PC-3 (cell line): ENCODE data around the gene PLEKHO1. TPM values are rescaled to one million over a fixed set of nuclear protein-coding genes. Genes with fewer than 3 reads are reported as not detected.

Experiments used
- ATAC-seq: fragments of 200-7000 bp; cut with Tn5 transposase; 2 replicates; pipeline ENCODE4 v1.9.1; 2020; ENCODE audit warnings: mild to moderate bottlenecking, moderate library complexity
- BruUV-seq: library from RNA; stranded (reverse); fragments of 400-500 nt; replicated peaks from 2 replicates; lab custom pipeline; 2021; lab: Mats Ljungman, UMichigan
- CTCF ChIA-PET: fragments of 300-600 bp; sonication (Branson Sonifier 250); formaldehyde crosslinking; loops from one replicate; lab custom pipeline; 2022; ENCODE audit warnings: antibody characterized with exemption; lab: Charles Lee
- POLR2A ChIA-PET: fragments of 300-600 bp; sonication (Branson Sonifier 250); formaldehyde crosslinking; loops from one replicate; lab custom pipeline; 2022; ENCODE audit warnings: antibody characterized with exemption; ENCODE audit not compliant: unreplicated experiment; lab: Charles Lee
- DNase-seq: peaks from one replicate; pipeline ENCODE4 v3.0.0-alpha.2; 2015
- H2AFZ ChIP-seq: fragments of 300-600 bp; sonication (generic); 2 replicates; pipeline ENCODE4 v1.6.0; 2016; ENCODE audit warnings: antibody characterized with exemption, low read length
- H3F3A ChIP-seq: fragments of 300-600 bp; sonication (generic); one replicate; pipeline ENCODE4 v1.6.0; 2017; ENCODE audit warnings: antibody characterized with exemption, low read length, control low read depth, mild to moderate bottlenecking; ENCODE audit not compliant: unreplicated experiment
- H3K27ac ChIP-seq: fragments of 300-600 bp; sonication (generic); 2 replicates; pipeline ENCODE4 v1.5.1; 2016; ENCODE audit warnings: mild to moderate bottlenecking, low read length
- H3K27me3 ChIP-seq: fragments of 300-600 bp; sonication (generic); 2 replicates; pipeline ENCODE4 v1.6.1; 2016; ENCODE audit warnings: low read length, mixed read lengths
- H3K36me3 ChIP-seq: fragments of 300-600 bp; sonication (generic); 2 replicates; pipeline ENCODE4 v1.6.1; 2016; ENCODE audit warnings: low read depth, mixed run types, low read length, mixed read lengths
- H3K4me1 ChIP-seq: fragments of 300-600 bp; sonication (generic); 2 replicates; pipeline ENCODE4 v1.5.1; 2016; ENCODE audit warnings: low read length; ENCODE audit not compliant: insufficient read depth
- H3K4me2 ChIP-seq: fragments of 300-600 bp; sonication (generic); 2 replicates; pipeline ENCODE4 v1.6.0; 2016; ENCODE audit warnings: low read length
- H3K4me3 ChIP-seq: fragments of 300-600 bp; sonication (generic); 2 replicates; pipeline ENCODE4 v1.5.1; 2016; ENCODE audit warnings: mild to moderate bottlenecking, low read length, mixed read lengths
- H3K79me2 ChIP-seq: fragments of 300-600 bp; sonication (generic); 2 replicates; pipeline ENCODE4 v1.6.1; 2017; ENCODE audit warnings: low read length, mixed read lengths
- H3K9ac ChIP-seq: fragments of 300-600 bp; sonication (generic); 2 replicates; pipeline ENCODE4 v1.6.0; 2016; ENCODE audit warnings: mild to moderate bottlenecking, low read length
- H3K9me2 ChIP-seq: fragments of 300-600 bp; sonication (generic); replicated peaks from 2 replicates; pipeline ENCODE4 v1.6.1; 2016; ENCODE audit warnings: mixed run types, low read length, mixed read lengths
- H3K9me3 ChIP-seq: fragments of 300-600 bp; sonication (generic); 2 replicates; pipeline ENCODE4 v1.6.1; 2016; ENCODE audit warnings: low read length, mixed read lengths
- H4K20me1 ChIP-seq: fragments of 300-600 bp; sonication (generic); 2 replicates; pipeline ENCODE4 v1.6.1; 2016; ENCODE audit warnings: low read length, mixed read lengths
- CTCF ChIP-seq: fragments of 300-600 bp; sonication (generic); conservative IDR thresholded peaks from 2 replicates; pipeline ENCODE4 v1.5.1; 2017; ENCODE audit warnings: antibody characterized with exemption, low read depth, mild to moderate bottlenecking, low read length
- EZH2 ChIP-seq: fragments of 300-600 bp; sonication (generic); IDR thresholded peaks from one replicate; pipeline ENCODE4 v1.6.1; 2017; ENCODE audit warnings: antibody characterized with exemption, mild to moderate bottlenecking, low read length; ENCODE audit not compliant: unreplicated experiment
- EZH2phosphoT487 ChIP-seq: fragments of 300-600 bp; sonication (generic); IDR thresholded peaks from 2 replicates; pipeline ENCODE4 v1.6.1; 2018; ENCODE audit warnings: mild to moderate bottlenecking, antibody characterized with exemption, low read length, borderline replicate concordance
- intact Hi-C: fragments of 100-400 bp; cut with micrococcal nuclease; formaldehyde crosslinking; loops from 2 replicates; pipeline ENCODE4 v1.9.0; 2023
- total RNA-seq: library from RNA; depleted of rRNA; stranded (reverse); fragments of >200 nt; gene quantifications from 2 replicates; pipeline ENCODE4 v1.2.3, GENCODE V29; 2014

Gene PLEKHO1
- total RNA-seq, 1 experiment from 2014 or later = 13.8 TPM

GRCh38 chr1:150152772-150153456 lies 3.2 kb downstream of the PLEKHO1 start:
- POLR2A ChIA-PET = no interaction called here
- H3K9ac ChIP-seq = no peak overlapping the region

GRCh38 chr1:150154143-150154542 lies 4.4 kb downstream of the PLEKHO1 start:
- Histone ChIP-seq H3K9ac (no peak overlapping the region), H3K27ac (no peak overlapping the region), H3K27me3 (no peaks in the 10 kb centered on the region), H2AFZ (no peak overlapping the region), H3K79me2 (no peaks in the 10 kb centered on the region), H3F3A (no peaks in the 10 kb centered on the region), H3K9me3 (no peaks in the 10 kb centered on the region), H3K9me2 (no peaks in the 10 kb centered on the region), H3K4me1 (peaks cover 6% of the 10 kb centered on the region; the same call in 1 of the 2 replicates), H4K20me1 (no peaks in the 10 kb centered on the region), H3K4me3 (no peak overlapping the region), H3K36me3 (no peaks in the 10 kb centered on the region), H3K4me2 (no peak overlapping the region)
- no TSS peak for BruUV-seq
- CTCF ChIA-PET = no interaction called here
- intact Hi-C loops = no loop called here
- POLR2A ChIA-PET = no interaction called here
- no peak for DNase-seq
- TF ChIP-seq CTCF = no peak
- TF ChIP-seq EZH2phosphoT487 = no peak
- no peak for TF ChIP-seq EZH2
- no peak for ATAC-seq

More at GRCh38 chr1:150152772-150153456, 3.2 kb downstream of the PLEKHO1 start:
- ATAC-seq = no peak
- CTCF ChIA-PET = no interaction called here
- no peak for TF ChIP-seq EZH2phosphoT487
- no peak for TF ChIP-seq CTCF
- no peak for TF ChIP-seq EZH2
- H3K27ac ChIP-seq = no peak overlapping the region
- intact Hi-C loops = no loop called here
- peaks cover 2% of the 10 kb centered on the region for H3F3A ChIP-seq
- H3K4me1 ChIP-seq = peaks cover 9% of the 10 kb centered on the region; the same call in 1 of the 2 replicates
- no peaks in the 10 kb centered on the region for H3K79me2 ChIP-seq
- H2AFZ ChIP-seq = no peak overlapping the region
- H3K36me3 ChIP-seq = no peaks in the 10 kb centered on the region
- DNase-seq = peak; percentile 24
- H3K9me3 ChIP-seq = no peaks in the 10 kb centered on the region
- no peak overlapping the region for H3K4me3 ChIP-seq
- no peaks in the 10 kb centered on the region for H3K9me2 ChIP-seq
- no peak overlapping the region for H3K4me2 ChIP-seq
- H4K20me1 ChIP-seq = no peaks in the 10 kb centered on the region
- no TSS peak for BruUV-seq
- H3K27me3 ChIP-seq = no peaks in the 10 kb centered on the region

- Histone ChIP-seq H3K4me2 (no peak overlapping the region), H3K27me3 (no peaks in the 10 kb centered on the region), H3K9me2 (no peaks in the 10 kb centered on the region), H2AFZ (no peak overlapping the region), H3K27ac (no peak overlapping the region), H3K36me3 (no peaks in the 10 kb centered on the region), H4K20me1 (no peaks in the 10 kb centered on the region), H3K9me3 (no peaks in the 10 kb centered on the region), H3K4me3 (no peak overlapping the region), H3K4me1 (peaks cover 4% of the 10 kb centered on the region; the same call in 1 of the 2 replicates), H3K9ac (no peak overlapping the region), H3F3A (no peaks in the 10 kb centered on the region), H3K79me2 (no peaks in the 10 kb centered on the region)
- TF ChIP-seq CTCF (no peak), EZH2 (no peak), EZH2phosphoT487 (no peak)
- BruUV-seq = no TSS peak
- ChIA-PET CTCF (no interaction called here), POLR2A (no interaction called here)
- intact Hi-C loops = no loop called here
- DNase-seq (no peak), ATAC-seq (no peak)
These were observed 5.8 kb downstream of the PLEKHO1 start for GRCh38 chr1:150155413-150156071.
